Coronary artery (tissue), 2 donors: ENCODE measurements around the gene PRLH.

Experiments
- DNase-seq: peaks from one replicate; pipeline ENCODE4 v3.0.0-alpha.2; 2017; ENCODE audit warnings: low spot score
- H3K27ac ChIP-seq, 2 donors: fragments of 200-600 bp; sonication (generic); one replicate each; pipeline ENCODE4 v1.5.1; 2016 to 2019
- H3K4me3 ChIP-seq: fragments of 200-600 bp; sonication (generic); 2 replicates; pipeline ENCODE4 v1.5.1; 2016; ENCODE audit warnings: mild to moderate bottlenecking, moderate library complexity
- TF ChIP-seq, protein P1 (sequence below): fragments of 200-600 bp; sonication (generic); IDR thresholded peaks from one replicate; pipeline ENCODE4 v1.5.1; 2019; ENCODE audit warnings: antibody characterized with exemption

The PRLH gene

DNA sequence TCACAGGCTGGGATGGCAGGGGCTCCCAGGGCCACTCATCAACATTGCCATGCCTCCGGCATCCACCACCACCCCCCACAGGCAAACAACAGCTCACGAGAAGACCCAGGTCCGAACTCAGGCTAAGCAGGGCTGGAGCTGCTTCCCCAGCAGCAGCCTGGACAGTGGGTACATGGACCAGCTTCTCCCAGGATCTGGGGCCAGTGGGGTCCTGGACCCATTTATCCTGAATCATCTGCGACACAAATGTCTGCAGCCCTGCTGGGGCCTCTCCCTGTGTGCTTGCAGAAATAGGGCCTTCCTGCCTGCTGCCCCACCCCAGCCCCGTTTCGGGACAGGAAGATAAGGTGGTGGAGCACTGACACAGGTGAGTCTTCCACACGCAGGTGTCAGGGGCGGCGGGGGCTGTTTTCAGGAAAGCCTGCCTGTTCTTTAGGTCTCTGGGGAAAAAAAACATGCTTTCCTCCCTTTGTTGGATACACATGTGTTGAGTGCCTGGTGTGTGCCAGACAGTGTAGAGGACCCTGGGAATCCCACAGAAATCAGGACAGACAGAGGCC lies 4.5 kb downstream of the PRLH start:
- Histone ChIP-seq H3K4me3 (no peak overlapping the region), H3K27ac (no peak overlapping the region)
- TF ChIP-seq, protein P1, sequence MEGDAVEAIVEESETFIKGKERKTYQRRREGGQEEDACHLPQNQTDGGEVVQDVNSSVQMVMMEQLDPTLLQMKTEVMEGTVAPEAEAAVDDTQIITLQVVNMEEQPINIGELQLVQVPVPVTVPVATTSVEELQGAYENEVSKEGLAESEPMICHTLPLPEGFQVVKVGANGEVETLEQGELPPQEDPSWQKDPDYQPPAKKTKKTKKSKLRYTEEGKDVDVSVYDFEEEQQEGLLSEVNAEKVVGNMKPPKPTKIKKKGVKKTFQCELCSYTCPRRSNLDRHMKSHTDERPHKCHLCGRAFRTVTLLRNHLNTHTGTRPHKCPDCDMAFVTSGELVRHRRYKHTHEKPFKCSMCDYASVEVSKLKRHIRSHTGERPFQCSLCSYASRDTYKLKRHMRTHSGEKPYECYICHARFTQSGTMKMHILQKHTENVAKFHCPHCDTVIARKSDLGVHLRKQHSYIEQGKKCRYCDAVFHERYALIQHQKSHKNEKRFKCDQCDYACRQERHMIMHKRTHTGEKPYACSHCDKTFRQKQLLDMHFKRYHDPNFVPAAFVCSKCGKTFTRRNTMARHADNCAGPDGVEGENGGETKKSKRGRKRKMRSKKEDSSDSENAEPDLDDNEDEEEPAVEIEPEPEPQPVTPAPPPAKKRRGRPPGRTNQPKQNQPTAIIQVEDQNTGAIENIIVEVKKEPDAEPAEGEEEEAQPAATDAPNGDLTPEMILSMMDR, result no peak
- no peak for DNase-seq

GRCh38 chr2:237571551-237571950 lies 5.2 kb downstream of the PRLH start:
- TF ChIP-seq, protein P1, result no peak
- DNase-seq, result no peak
- no peak overlapping the region for H3K4me3 ChIP-seq
- H3K27ac ChIP-seq, result no peak overlapping the region

DNA sequence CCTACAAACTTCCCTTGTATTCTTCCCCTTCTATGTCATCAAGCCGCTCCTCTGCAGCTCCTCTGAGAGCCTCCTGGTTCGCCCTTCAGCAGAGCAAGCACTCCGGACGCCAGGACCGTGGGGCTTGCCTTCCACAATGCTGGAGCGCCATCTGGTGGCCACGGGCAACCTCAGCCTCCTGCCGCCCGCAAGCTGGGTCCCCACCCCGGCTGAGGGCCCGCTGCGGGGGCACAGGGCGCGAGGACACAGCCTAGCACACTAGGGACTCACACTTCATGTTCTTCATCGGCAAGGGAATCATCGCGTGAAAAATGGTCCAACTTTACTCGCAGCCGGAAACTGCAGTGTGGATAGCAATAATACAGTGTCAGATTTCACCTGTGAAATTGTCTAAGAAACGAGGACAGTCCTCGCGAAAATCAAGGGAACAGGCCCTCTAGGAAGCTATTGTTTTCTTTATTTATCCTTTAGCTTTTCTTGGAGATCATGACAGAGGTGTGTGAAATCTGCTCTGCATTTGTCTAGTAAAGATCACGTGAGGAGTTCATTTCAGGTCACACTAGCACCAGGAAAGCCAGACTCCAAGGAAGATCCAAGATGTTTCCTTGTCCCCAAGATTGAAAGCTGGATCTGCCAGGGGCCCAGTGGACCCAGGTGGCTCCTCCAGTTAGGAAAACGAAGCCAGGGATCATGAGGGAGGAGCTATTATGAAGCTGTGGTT lies 5.8 kb downstream of the PRLH start:
- TF ChIP-seq, protein P1, result peak; percentile 93
- Histone ChIP-seq H3K4me3 (peak overlapping the region; percentile 31), H3K27ac (no peak overlapping the region)
- DNase-seq, result peak; percentile 87

DNA sequence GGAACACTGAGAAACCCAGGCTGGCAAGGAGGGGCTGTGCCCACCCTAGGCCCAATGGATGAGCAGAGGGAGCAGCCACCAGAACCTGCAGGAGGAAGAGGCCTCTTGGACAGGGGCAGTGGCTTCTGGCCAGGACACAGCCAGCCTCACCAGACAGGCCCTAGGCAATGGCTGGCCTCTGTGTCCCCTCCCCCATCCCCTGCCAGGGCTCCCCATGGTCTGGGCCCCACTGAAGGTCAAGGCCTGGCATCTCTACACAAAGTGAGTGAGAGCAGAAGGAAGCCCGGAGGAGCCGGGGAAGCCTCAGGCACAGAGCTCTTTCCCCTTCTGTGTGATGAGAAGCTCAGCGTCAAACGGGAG lies 6.3 kb downstream of the PRLH start:
- Histone ChIP-seq H3K4me3 (no peak overlapping the region), H3K27ac (no peak overlapping the region)
- no peak for DNase-seq
- TF ChIP-seq, protein P1, result no peak

GRCh38 chr2:237573721-237574415 lies 7.5 kb downstream of the PRLH start:
- TF ChIP-seq, protein P1, result no peak
- no peak for DNase-seq
- peak overlapping the region in 1 of 2 donors; percentile 4 for H3K27ac ChIP-seq
- H3K4me3 ChIP-seq, result no peak overlapping the region

GRCh38 chr2:237574467-237574866 lies 8.1 kb downstream of the PRLH start:
- H3K4me3 ChIP-seq, result no peak overlapping the region
- TF ChIP-seq, protein P1, result no peak
- no peak for DNase-seq
- H3K27ac ChIP-seq, result no peak overlapping the region
